ENCODE results near the gene JMJD1C.

DNA sequence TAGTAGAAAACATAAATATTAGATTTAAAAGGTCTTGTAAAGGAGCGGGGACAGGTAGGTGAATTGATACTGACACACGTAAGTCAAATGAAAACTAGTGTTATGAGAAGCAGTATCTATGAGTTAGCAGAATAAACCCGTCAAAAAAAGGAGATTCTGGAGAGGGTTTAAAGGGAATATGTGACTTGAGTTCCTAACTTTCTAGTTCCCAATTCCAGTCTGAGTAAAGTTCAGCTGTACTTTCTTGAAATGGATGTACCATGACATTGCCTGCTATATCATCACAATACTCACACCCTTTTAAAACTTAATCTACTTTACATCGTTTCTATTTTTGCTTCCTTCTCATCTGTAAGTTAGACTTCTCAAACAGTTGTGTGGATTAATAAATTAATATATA, 210.5 kb downstream of the JMJD1C start:
- TF ChIP-seq, protein P1, sequence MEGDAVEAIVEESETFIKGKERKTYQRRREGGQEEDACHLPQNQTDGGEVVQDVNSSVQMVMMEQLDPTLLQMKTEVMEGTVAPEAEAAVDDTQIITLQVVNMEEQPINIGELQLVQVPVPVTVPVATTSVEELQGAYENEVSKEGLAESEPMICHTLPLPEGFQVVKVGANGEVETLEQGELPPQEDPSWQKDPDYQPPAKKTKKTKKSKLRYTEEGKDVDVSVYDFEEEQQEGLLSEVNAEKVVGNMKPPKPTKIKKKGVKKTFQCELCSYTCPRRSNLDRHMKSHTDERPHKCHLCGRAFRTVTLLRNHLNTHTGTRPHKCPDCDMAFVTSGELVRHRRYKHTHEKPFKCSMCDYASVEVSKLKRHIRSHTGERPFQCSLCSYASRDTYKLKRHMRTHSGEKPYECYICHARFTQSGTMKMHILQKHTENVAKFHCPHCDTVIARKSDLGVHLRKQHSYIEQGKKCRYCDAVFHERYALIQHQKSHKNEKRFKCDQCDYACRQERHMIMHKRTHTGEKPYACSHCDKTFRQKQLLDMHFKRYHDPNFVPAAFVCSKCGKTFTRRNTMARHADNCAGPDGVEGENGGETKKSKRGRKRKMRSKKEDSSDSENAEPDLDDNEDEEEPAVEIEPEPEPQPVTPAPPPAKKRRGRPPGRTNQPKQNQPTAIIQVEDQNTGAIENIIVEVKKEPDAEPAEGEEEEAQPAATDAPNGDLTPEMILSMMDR (IDR thresholded peaks at IDR 0.05): no peak
- no peak for TF ChIP-seq POLR2A (IDR thresholded peaks at IDR 0.05)
